Hematopoietic multipotent progenitor cell treated with erythropoietin and hydrocortisone succinate and interleukin-3 and kit ligand, for 17 days (in vitro differentiated cells): ENCODE data around the gene PALMD.

Source experiments
- DNase-seq: peaks from one replicate; pipeline ENCODE4 v3.0.0-alpha.2; 2015; ENCODE audit warnings: low spot score

The PALMD gene

GRCh38 chr1:99635664-99636063, 10.2 kb upstream of the PALMD start:
- no peak for DNase-seq

- DNase-seq, result no peak
Measured at GRCh38 chr1:99636647-99637175, 9.2 kb upstream of the PALMD start.

GRCh38 chr1:99638853-99639252, 7.1 kb upstream of the PALMD start:
- no peak for DNase-seq

GRCh38 chr1:99639408-99639807, 6.5 kb upstream of the PALMD start:
- DNase-seq, result no peak

GRCh38 chr1:99639945-99640344, 6.0 kb upstream of the PALMD start:
- DNase-seq, result no peak

GRCh38 chr1:99640672-99641071, 5.2 kb upstream of the PALMD start:
- no peak for DNase-seq

- no peak for DNase-seq
Measured at GRCh38 chr1:99641558-99641957, 4.4 kb upstream of the PALMD start.

GRCh38 chr1:99642053-99642452, 3.9 kb upstream of the PALMD start:
- no peak for DNase-seq

GRCh38 chr1:99643021-99643779, 2.7 kb upstream of the PALMD start:
- DNase-seq, result no peak

- DNase-seq, result no peak
Measured at GRCh38 chr1:99644279-99645004, 1.5 kb upstream of the PALMD start.

GRCh38 chr1:99645203-99645602, 710 bp upstream of the PALMD start:
- no peak for DNase-seq

- DNase-seq, result no peak
Measured at GRCh38 chr1:99646868-99647267, 955 bp downstream of the PALMD start.

- DNase-seq, result no peak
Measured at GRCh38 chr1:99647490-99647889, 1.6 kb downstream of the PALMD start.

- no peak for DNase-seq
Measured at GRCh38 chr1:99648107-99648506, 2.2 kb downstream of the PALMD start.

- DNase-seq, result no peak
Measured at GRCh38 chr1:99650030-99650429, 4.1 kb downstream of the PALMD start.

GRCh38 chr1:99650773-99651437, 5.0 kb downstream of the PALMD start:
- DNase-seq, result no peak

GRCh38 chr1:99652881-99653281, 7.0 kb downstream of the PALMD start:
- DNase-seq, result no peak

GRCh38 chr1:99655376-99655775, 9.5 kb downstream of the PALMD start:
- DNase-seq, result no peak

GRCh38 chr1:99656701-99657100, 10.8 kb downstream of the PALMD start:
- no peak for DNase-seq

- DNase-seq, result no peak
Measured at GRCh38 chr1:99657213-99658030, 11.5 kb downstream of the PALMD start.

- no peak for DNase-seq
Measured at GRCh38 chr1:99658031-99658290, 12.0 kb downstream of the PALMD start.

- DNase-seq, result no peak
Measured at GRCh38 chr1:99659755-99660210, 13.9 kb downstream of the PALMD start.
